ENCODE measurements around the gene SYNE2. TPM values are rescaled to one million over a fixed set of nuclear protein-coding genes. Genes with fewer than 3 reads are reported as not detected.

The SYNE2 gene
- total and polyA plus RNA-seq, 2 donors (not counting 3 experiments of a cell fraction or from before 2014, with no cell fraction given) = 16.0 to 53.7 TPM

- DNase-seq (ENCODE audit: low read depth, low spot score) (no peak), FAIRE-seq (no peak)
- no peaks in the 10 kb centered on the region for H3K79me2 ChIP-seq (ENCODE audit: control insufficient read depth, insufficient read depth, low read length)
- no peak overlapping the region for H3K4me3 ChIP-seq (replicated peaks in 1 of 3; ENCODE audit: insufficient read depth in 1 of 3, low read depth in 1 of 3, low read length in 3 of 3)
- dilution Hi-C loops (cut with MboI; ENCODE audit: extremely low pct_ligation_motif_present, low sequenced_read_pairs) (no loop called here), intact Hi-C loops (cut with micrococcal nuclease) (no loop called here)
- no peaks in the 10 kb centered on the region for H3K9me3 ChIP-seq (replicated peaks; ENCODE audit: control insufficient read depth, insufficient read depth, low read length)
- peaks cover 0 to 1% of the 10 kb centered on the region in 2 experiments for H3K36me3 ChIP-seq (ENCODE audit: control insufficient read depth in 2 of 2, extremely low read depth in 1 of 2, insufficient read depth in 2 of 2, low read length in 2 of 2)
- H3K4me1 ChIP-seq (ENCODE audit: control insufficient read depth, extremely low read depth, insufficient read depth, low read length) = no peaks in the 10 kb centered on the region
- no peaks in the 10 kb centered on the region for H4K20me1 ChIP-seq (replicated peaks; ENCODE audit: control insufficient read depth, extremely low read depth, insufficient read depth, low read length)
- H3K4me2 ChIP-seq (ENCODE audit: insufficient read depth, low read length) = no peak overlapping the region
- no peaks in the 10 kb centered on the region for H3K27me3 ChIP-seq (ENCODE audit: control insufficient read depth in 2 of 2, insufficient read depth in 2 of 2, low read length in 2 of 2)
- no peaks in the 10 kb centered on the region for H3K9me1 ChIP-seq (replicated peaks; ENCODE audit: control insufficient read depth, extremely low read depth, insufficient read depth, low read length)
- no peak overlapping the region for H3K9ac ChIP-seq (replicated peaks; ENCODE audit: extremely low read depth, insufficient read depth, low read length)
- no TSS peak for BruUV-seq (replicated peaks)
- ChIA-PET CTCF (interaction anchor here (1.3 kb wide), 1 partner anchor 9 kb away, joined by 4 read pairs; no protein-coding TSS in a partner anchor), POLR2A (no interaction called here)
- no peak overlapping the region for H2AFZ ChIP-seq (ENCODE audit: low read depth, low read length)
- H3K27ac ChIP-seq (ENCODE audit: insufficient read depth, low read depth, low read length) = no peak overlapping the region
- no peak for TF ChIP-seq GATA2 (IDR thresholded peaks at IDR 0.05; ENCODE audit: insufficient read depth, insufficient read length, low read depth, low read length)
- no peak for TF ChIP-seq POLR2A (IDR thresholded peaks at IDR 0.05; ENCODE audit: low read depth, low read length)
- no peak for TF ChIP-seq FOS (IDR thresholded peaks at IDR 0.05; ENCODE audit: borderline replicate concordance, insufficient read depth, low read length)
- TF ChIP-seq MAX (IDR thresholded peaks at IDR 0.05; ENCODE audit: insufficient read depth, insufficient read length) = no peak
- TF ChIP-seq MYC (IDR thresholded peaks at IDR 0.05; ENCODE audit: low read depth, low read length) = no peak
- TF ChIP-seq POLR2AphosphoS5 (IDR thresholded peaks at IDR 0.05; ENCODE audit: insufficient read depth, low read depth, low read length) = no peak
- TF ChIP-seq EZH2 (IDR thresholded peaks at IDR 0.05; ENCODE audit: borderline replicate concordance, low read depth, low read length, severe bottlenecking) = no peak
- TF ChIP-seq CTCF (IDR thresholded peaks at IDR 0.05; ENCODE audit: extremely low read depth in 1 of 2, insufficient read depth in 1 of 2, low read depth in 1 of 2, low read length in 2 of 2) = no peak
- TF ChIP-seq JUN (IDR thresholded peaks at IDR 0.05; ENCODE audit: borderline replicate concordance, insufficient read depth, insufficient read length, low read depth) = no peak
Measured at GRCh38 chr14:64196056-64196455, 343.3 kb downstream of the SYNE2 start.

Data from endothelial cell of umbilical vein (primary cell).